Measurements from ENCODE around the gene TLDC2.

Gene TLDC2

GRCh38 chr20:36862857-36863668, 12.9 kb upstream of the TLDC2 start:
- Histone ChIP-seq H3K4me1 (ENCODE audit: control insufficient read depth, insufficient read depth, low read depth, low read length) (peaks cover 42% of the 10 kb centered on the region), H3K79me1 (replicated peaks; ENCODE audit: low read length, poor library complexity, severe bottlenecking) (peaks cover 3% of the 10 kb centered on the region)
- WGBS = under 1% methylated on average over 79 of the region's 129 CpGs

GRCh38 chr20:36865076-36865860, 10.7 kb upstream of the TLDC2 start:
- Histone ChIP-seq H3K4me3 (ENCODE audit: insufficient read depth in 1 of 2, low read depth in 1 of 2, low read length in 2 of 2) (no peak overlapping the region), H3K4me1 (ENCODE audit: control insufficient read depth, insufficient read depth, low read depth, low read length) (peaks cover 38% of the 10 kb centered on the region), H3K18ac (ENCODE audit: low read depth in 1 of 2, low read length in 2 of 2) (no peak overlapping the region), H3K4ac (ENCODE audit: low read depth in 1 of 2, low read length in 2 of 2) (no peak overlapping the region), H2AK5ac (ENCODE audit: low read length, severe bottlenecking) (no peak overlapping the region), H3K79me1 (replicated peaks; ENCODE audit: low read length, poor library complexity, severe bottlenecking) (peaks cover 3% of the 10 kb centered on the region), H3K9me3 (ENCODE audit: control insufficient read depth, low read length) (no peaks in the 10 kb centered on the region), H2BK12ac (ENCODE audit: low read length in 2 of 2) (no peak overlapping the region), H2BK15ac (ENCODE audit: low read depth, poor library complexity, severe bottlenecking) (no peak overlapping the region), H3K4me2 (ENCODE audit: low read length, poor library complexity, severe bottlenecking) (no peak overlapping the region), H3K27ac (ENCODE audit: low read length, poor library complexity, severe bottlenecking) (no peak overlapping the region), H4K8ac (ENCODE audit: low read length) (no peak overlapping the region), H3K27me3 (ENCODE audit: control insufficient read depth in 1 of 2, insufficient read depth in 1 of 2, low read length in 2 of 2) (no peaks in the 10 kb centered on the region), H3K23ac (ENCODE audit: low read length in 2 of 2) (no peak overlapping the region), H2BK120ac (ENCODE audit: low read depth, low read length) (no peak overlapping the region), H4K91ac (ENCODE audit: low read length) (no peak overlapping the region), H3K14ac (ENCODE audit: low read length in 2 of 2) (no peak overlapping the region), H2AFZ (ENCODE audit: low read depth, low read length) (peak overlapping the region; percentile 43), H3K9ac (ENCODE audit: low read length) (no peak overlapping the region), H2BK5ac (ENCODE audit: low read depth, low read length, poor library complexity, severe bottlenecking) (no peak overlapping the region), H3K36me3 (ENCODE audit: control insufficient read depth in 1 of 2, insufficient read depth in 2 of 2, low read depth in 1 of 2, low read length in 2 of 2) (peaks cover 7 to 8% of the 10 kb centered on the region in 2 experiments)
- no peak for DNase-seq
- 69% methylated on average over 9 of the region's 9 CpGs for WGBS

More at GRCh38 chr20:36862857-36863668, 12.9 kb upstream of the TLDC2 start:
- H3K23ac ChIP-seq (ENCODE audit: low read length in 2 of 2) = peak overlapping the region; percentile 20 to 89
- H3K27ac ChIP-seq (ENCODE audit: low read length, poor library complexity, severe bottlenecking) = no peak overlapping the region
- H2AK5ac ChIP-seq (ENCODE audit: low read length, severe bottlenecking) = no peak overlapping the region
- H3K9me3 ChIP-seq (ENCODE audit: control insufficient read depth, low read length) = no peaks in the 10 kb centered on the region
- DNase-seq = no peak
- H3K27me3 ChIP-seq (ENCODE audit: control insufficient read depth in 1 of 2, insufficient read depth in 1 of 2, low read length in 2 of 2) = no peaks in the 10 kb centered on the region
- peak overlapping the region; percentile 83 for H3K4me3 ChIP-seq (ENCODE audit: insufficient read depth in 1 of 2, low read depth in 1 of 2, low read length in 2 of 2)
- peak overlapping the region; percentile 79 for H4K91ac ChIP-seq (ENCODE audit: low read length)
- peak overlapping the region; percentile 27 for H2BK120ac ChIP-seq (ENCODE audit: low read depth, low read length)
- H3K4me2 ChIP-seq (ENCODE audit: low read length, poor library complexity, severe bottlenecking) = peak overlapping the region; percentile 50
- peak overlapping the region; percentile 79 to 87 for H3K4ac ChIP-seq (ENCODE audit: low read depth in 1 of 2, low read length in 2 of 2)
- no peak overlapping the region for H4K8ac ChIP-seq (ENCODE audit: low read length)
- H2BK15ac ChIP-seq (ENCODE audit: low read depth, poor library complexity, severe bottlenecking) = no peak overlapping the region
- peak overlapping the region; percentile 89 for H3K9ac ChIP-seq (ENCODE audit: low read length)
- H2AFZ ChIP-seq (ENCODE audit: low read depth, low read length) = peak overlapping the region; percentile 73
- H3K36me3 ChIP-seq (ENCODE audit: control insufficient read depth in 1 of 2, insufficient read depth in 2 of 2, low read depth in 1 of 2, low read length in 2 of 2) = peaks cover 11 to 15% of the 10 kb centered on the region in 2 experiments
- H3K18ac ChIP-seq (ENCODE audit: low read depth in 1 of 2, low read length in 2 of 2) = peak overlapping the region; percentile 68 to 98
- peak overlapping the region in 1 of 2 experiments; percentile 89 for H2BK12ac ChIP-seq (ENCODE audit: low read length in 2 of 2)
- H2BK5ac ChIP-seq (ENCODE audit: low read depth, low read length, poor library complexity, severe bottlenecking) = peak overlapping the region; percentile 67
- H3K14ac ChIP-seq (ENCODE audit: low read length in 2 of 2) = peak overlapping the region in 1 of 2 experiments; percentile 98

GRCh38 chr20:36865861-36866149, 10.1 kb upstream of the TLDC2 start:
- Histone ChIP-seq H3K27ac (ENCODE audit: low read length, poor library complexity, severe bottlenecking) (no peak overlapping the region), H3K79me1 (replicated peaks; ENCODE audit: low read length, poor library complexity, severe bottlenecking) (peaks cover 3% of the 10 kb centered on the region), H3K36me3 (ENCODE audit: control insufficient read depth in 1 of 2, insufficient read depth in 2 of 2, low read depth in 1 of 2, low read length in 2 of 2) (peaks cover 3 to 4% of the 10 kb centered on the region in 2 experiments), H3K23ac (ENCODE audit: low read length in 2 of 2) (no peak overlapping the region), H2BK15ac (ENCODE audit: low read depth, poor library complexity, severe bottlenecking) (no peak overlapping the region), H3K4me3 (ENCODE audit: insufficient read depth in 1 of 2, low read depth in 1 of 2, low read length in 2 of 2) (no peak overlapping the region), H3K4ac (ENCODE audit: low read depth in 1 of 2, low read length in 2 of 2) (no peak overlapping the region), H2BK5ac (ENCODE audit: low read depth, low read length, poor library complexity, severe bottlenecking) (no peak overlapping the region), H3K18ac (ENCODE audit: low read depth in 1 of 2, low read length in 2 of 2) (no peak overlapping the region), H3K4me2 (ENCODE audit: low read length, poor library complexity, severe bottlenecking) (no peak overlapping the region), H2AFZ (ENCODE audit: low read depth, low read length) (no peak overlapping the region), H3K9me3 (ENCODE audit: control insufficient read depth, low read length) (no peaks in the 10 kb centered on the region), H3K27me3 (ENCODE audit: control insufficient read depth in 1 of 2, insufficient read depth in 1 of 2, low read length in 2 of 2) (no peaks in the 10 kb centered on the region), H4K91ac (ENCODE audit: low read length) (no peak overlapping the region), H2BK12ac (ENCODE audit: low read length in 2 of 2) (no peak overlapping the region), H3K4me1 (ENCODE audit: control insufficient read depth, insufficient read depth, low read depth, low read length) (peaks cover 34% of the 10 kb centered on the region), H2AK5ac (ENCODE audit: low read length, severe bottlenecking) (peak overlapping the region; percentile 65), H4K8ac (ENCODE audit: low read length) (no peak overlapping the region), H3K14ac (ENCODE audit: low read length in 2 of 2) (no peak overlapping the region), H2BK120ac (ENCODE audit: low read depth, low read length) (no peak overlapping the region), H3K9ac (ENCODE audit: low read length) (no peak overlapping the region)
- no peak for DNase-seq

GRCh38 chr20:36866164-36866563, 9.8 kb upstream of the TLDC2 start:
- Histone ChIP-seq H4K91ac (ENCODE audit: low read length) (no peak overlapping the region), H3K36me3 (ENCODE audit: control insufficient read depth in 1 of 2, insufficient read depth in 2 of 2, low read depth in 1 of 2, low read length in 2 of 2) (no peaks in the 10 kb centered on the region), H3K18ac (ENCODE audit: low read depth in 1 of 2, low read length in 2 of 2) (no peak overlapping the region), H3K14ac (ENCODE audit: low read length in 2 of 2) (no peak overlapping the region), H2BK5ac (ENCODE audit: low read depth, low read length, poor library complexity, severe bottlenecking) (no peak overlapping the region), H3K9me3 (ENCODE audit: control insufficient read depth, low read length) (no peaks in the 10 kb centered on the region), H3K23ac (ENCODE audit: low read length in 2 of 2) (no peak overlapping the region), H3K4ac (ENCODE audit: low read depth in 1 of 2, low read length in 2 of 2) (no peak overlapping the region), H2BK12ac (ENCODE audit: low read length in 2 of 2) (no peak overlapping the region), H3K9ac (ENCODE audit: low read length) (peak overlapping the region; percentile 0), H2BK15ac (ENCODE audit: low read depth, poor library complexity, severe bottlenecking) (no peak overlapping the region), H4K8ac (ENCODE audit: low read length) (no peak overlapping the region), H3K4me3 (ENCODE audit: insufficient read depth in 1 of 2, low read depth in 1 of 2, low read length in 2 of 2) (no peak overlapping the region), H2AK5ac (ENCODE audit: low read length, severe bottlenecking) (peak overlapping the region; percentile 65), H3K79me1 (replicated peaks; ENCODE audit: low read length, poor library complexity, severe bottlenecking) (no peaks in the 10 kb centered on the region), H3K4me2 (ENCODE audit: low read length, poor library complexity, severe bottlenecking) (no peak overlapping the region), H3K4me1 (ENCODE audit: control insufficient read depth, insufficient read depth, low read depth, low read length) (peaks cover 30% of the 10 kb centered on the region), H2AFZ (ENCODE audit: low read depth, low read length) (no peak overlapping the region), H3K27me3 (ENCODE audit: control insufficient read depth in 1 of 2, insufficient read depth in 1 of 2, low read length in 2 of 2) (no peaks in the 10 kb centered on the region), H2BK120ac (ENCODE audit: low read depth, low read length) (no peak overlapping the region), H3K27ac (ENCODE audit: low read length, poor library complexity, severe bottlenecking) (no peak overlapping the region)
- WGBS = 89% methylated on average over 7 of the region's 7 CpGs
- no peak for DNase-seq
